Esophagus squamous epithelium (tissue), 5 donors: ENCODE results near the gene TMEM213. TPM values are rescaled to one million over a fixed set of nuclear protein-coding genes. Genes with fewer than 3 reads are reported as not detected.

ENCODE experiments used
- DNase-seq: peaks from one replicate; lab custom pipeline; 2025; lab: John Stamatoyannopoulos, UW
- H3K27ac ChIP-seq, 4 donors: fragments of 200-600 bp; sonication (generic); one replicate each; pipeline ENCODE4 v1.5.1; 2016 to 2019; ENCODE audit warnings: mild to moderate bottlenecking in 1 of 4
- H3K27me3 ChIP-seq, 4 donors: fragments of 200-600 bp; sonication (generic); 1 replicate in 3 of 4; 2 replicates in 1 of 4; pipeline versions ENCODE4 v1.5.1 to v1.6.0; 2017 to 2021; ENCODE audit warnings: antibody characterized with exemption in 1 of 4
- H3K36me3 ChIP-seq, 3 donors: fragments of 200-600 bp; sonication (generic); one replicate each; pipeline ENCODE4 v1.5.1; 2016 to 2019
- H3K4me1 ChIP-seq, 3 donors: fragments of 200-600 bp; sonication (generic); one replicate each; pipeline ENCODE4 v1.5.1; 2017 to 2019
- H3K4me3 ChIP-seq, 4 donors: fragments of 200-600 bp; sonication (generic); 1 replicate in 3 of 4; 2 replicates in 1 of 4; pipeline ENCODE4 v1.5.1; 2016 to 2019; ENCODE audit warnings: mild to moderate bottlenecking in 2 of 4, moderate library complexity in 1 of 4
- H3K9me3 ChIP-seq, 3 donors: fragments of 200-600 bp; sonication (generic); one replicate each; pipeline ENCODE4 v1.5.1; 2016 to 2019
- POLR2A ChIP-seq, 4 donors: fragments of 450-650 bp; IDR thresholded peaks; one replicate each; pipeline ENCODE4 v1.6.1; 2017; ENCODE audit warnings: antibody characterized with exemption in 4 of 4, mild to moderate bottlenecking in 4 of 4, moderate library complexity in 3 of 4
- WGBS, 2 donors: methylation state at CpG; one replicate each; pipeline ENCODE4 v1.1.5; 2018; 5-methylcytosine and 5-hydroxymethylcytosine counted together
- intact Hi-C: fragments of 100-400 bp; cut with DNase I; formaldehyde crosslinking; loops from one replicate; pipeline ENCODE4 v1.15.0; 2022
- total RNA-seq, 4 donors: library from RNA; depleted of rRNA; stranded (reverse); fragments of >200 nt; gene quantifications; one replicate each; pipeline ENCODE4 v1.1.0, GENCODE V29; 2016
- TF ChIP-seq, protein P1 (sequence below), 6 experiments: fragments of 450-650 bp in 4 of 6; fragments of 200-600 bp in 2 of 6; sonication (generic) in 2 of 6; IDR thresholded peaks; one replicate each; pipeline ENCODE4 v1.5.1; 2016 to 2019; ENCODE audit warnings: antibody characterized with exemption in 6 of 6, mild to moderate bottlenecking in 4 of 6, moderate library complexity in 4 of 6
- donor health status: DM: yes; HTN: yes; CAD: no.

TMEM213 gene, protein sequence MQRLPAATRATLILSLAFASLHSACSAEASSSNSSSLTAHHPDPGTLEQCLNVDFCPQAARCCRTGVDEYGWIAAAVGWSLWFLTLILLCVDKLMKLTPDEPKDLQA
- 1 to 10 TPM in 1 of 4 donors, not detected in 3; 1.3 TPM for total RNA-seq

DNA sequence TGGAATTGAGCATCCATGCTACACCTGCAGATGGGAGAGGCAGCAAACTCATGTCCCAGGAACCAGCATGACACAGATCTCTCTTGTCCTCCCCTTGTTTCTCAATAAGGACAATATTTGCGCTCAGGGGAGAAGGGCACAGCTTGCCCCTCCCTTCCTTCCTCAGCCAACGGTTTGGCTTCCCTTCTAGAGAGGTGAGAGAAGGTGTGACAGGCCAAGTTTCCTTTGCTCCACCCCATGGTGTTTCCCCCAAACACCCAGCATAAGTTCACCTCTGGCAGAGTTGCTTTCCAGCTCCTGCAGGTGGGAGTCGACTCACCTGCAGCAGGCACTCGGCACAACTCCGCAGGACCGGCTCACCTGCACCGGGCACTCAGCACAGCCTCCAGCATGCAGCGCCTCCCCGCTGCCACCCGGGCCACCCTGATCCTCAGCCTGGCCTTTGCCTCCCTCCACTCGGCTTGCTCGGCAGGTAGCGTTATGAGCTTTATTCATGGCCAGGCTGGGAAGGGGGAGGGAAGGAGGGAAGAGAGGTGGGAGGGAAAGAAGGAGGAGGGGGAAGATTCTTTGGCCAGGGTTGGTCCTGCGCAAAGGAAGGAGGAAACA is at the start of gene TMEM213, which contains the start of gene ATP6V0A4:
TSS of gene TMEM213 (plus strand) at position 280 of the 606 bp plus-strand sequence. CDS start at position 391, 111 bp downstream.
TSS of gene ATP6V0A4 (minus strand) at position 482 of the 606 bp plus-strand sequence. CDS start 26,949 bp downstream, outside the sequence.
- Histone ChIP-seq H3K27me3 (peaks cover 0 to 12% (median 0%) of the 10 kb centered on the region in 4 donors), H3K4me1 (no peaks in the 10 kb centered on the region), H3K4me3 (no peak within 1 kb of the TSS), H3K27ac (no peak within 1 kb of the TSS), H3K9me3 (no peaks in the 10 kb centered on the region), H3K36me3 (no peaks in the 10 kb centered on the region)
- 11 to 28% methylated on average over 3 to 9 of the region's 14 CpGs for WGBS, 2 donors
- TF ChIP-seq POLR2A (IDR thresholded peaks at IDR 0.05), result no peak
- TF ChIP-seq, protein P1, sequence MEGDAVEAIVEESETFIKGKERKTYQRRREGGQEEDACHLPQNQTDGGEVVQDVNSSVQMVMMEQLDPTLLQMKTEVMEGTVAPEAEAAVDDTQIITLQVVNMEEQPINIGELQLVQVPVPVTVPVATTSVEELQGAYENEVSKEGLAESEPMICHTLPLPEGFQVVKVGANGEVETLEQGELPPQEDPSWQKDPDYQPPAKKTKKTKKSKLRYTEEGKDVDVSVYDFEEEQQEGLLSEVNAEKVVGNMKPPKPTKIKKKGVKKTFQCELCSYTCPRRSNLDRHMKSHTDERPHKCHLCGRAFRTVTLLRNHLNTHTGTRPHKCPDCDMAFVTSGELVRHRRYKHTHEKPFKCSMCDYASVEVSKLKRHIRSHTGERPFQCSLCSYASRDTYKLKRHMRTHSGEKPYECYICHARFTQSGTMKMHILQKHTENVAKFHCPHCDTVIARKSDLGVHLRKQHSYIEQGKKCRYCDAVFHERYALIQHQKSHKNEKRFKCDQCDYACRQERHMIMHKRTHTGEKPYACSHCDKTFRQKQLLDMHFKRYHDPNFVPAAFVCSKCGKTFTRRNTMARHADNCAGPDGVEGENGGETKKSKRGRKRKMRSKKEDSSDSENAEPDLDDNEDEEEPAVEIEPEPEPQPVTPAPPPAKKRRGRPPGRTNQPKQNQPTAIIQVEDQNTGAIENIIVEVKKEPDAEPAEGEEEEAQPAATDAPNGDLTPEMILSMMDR (IDR thresholded peaks at IDR 0.05), result no peak
- intact Hi-C loops, result no loop called here
- DNase-seq, result no peak

DNA sequence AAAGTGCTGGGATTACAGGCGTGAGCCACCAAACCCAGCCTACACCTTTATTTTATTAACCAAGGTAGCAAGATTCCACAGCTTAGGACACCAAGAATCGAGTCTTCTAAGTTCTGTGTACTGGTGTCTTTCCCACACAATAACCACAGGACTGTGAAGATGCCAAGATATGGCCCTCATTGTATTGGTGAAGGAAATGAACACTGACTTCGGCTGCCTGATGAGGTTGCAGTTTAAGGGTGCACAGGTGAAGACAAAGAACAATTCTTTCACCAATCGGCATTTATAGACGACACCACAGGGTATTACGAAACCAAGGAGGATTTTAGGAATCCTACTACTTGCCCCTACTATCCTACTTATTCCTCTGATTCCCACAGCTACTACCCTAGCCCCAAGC is 49.1 kb upstream of the TMEM213 start:
- 81 to 83% methylated on average over 6 of the region's 6 CpGs for WGBS, 2 donors
- no peaks in the 10 kb centered on the region for H3K36me3 ChIP-seq
- H3K27me3 ChIP-seq, result peaks cover 0 to 4% (median 0%) of the 10 kb centered on the region in 4 donors
- no peaks in the 10 kb centered on the region for H3K9me3 ChIP-seq
- intact Hi-C loops, result no loop called here
- peaks cover 0 to 6% (median 0%) of the 10 kb centered on the region in 3 donors for H3K4me1 ChIP-seq
- DNase-seq, result no peak
- H3K4me3 ChIP-seq, result no peak overlapping the region
- TF ChIP-seq POLR2A (IDR thresholded peaks at IDR 0.05), result no peak
- TF ChIP-seq, protein P1 (IDR thresholded peaks at IDR 0.05), result no peak
- no peak overlapping the region for H3K27ac ChIP-seq

DNA sequence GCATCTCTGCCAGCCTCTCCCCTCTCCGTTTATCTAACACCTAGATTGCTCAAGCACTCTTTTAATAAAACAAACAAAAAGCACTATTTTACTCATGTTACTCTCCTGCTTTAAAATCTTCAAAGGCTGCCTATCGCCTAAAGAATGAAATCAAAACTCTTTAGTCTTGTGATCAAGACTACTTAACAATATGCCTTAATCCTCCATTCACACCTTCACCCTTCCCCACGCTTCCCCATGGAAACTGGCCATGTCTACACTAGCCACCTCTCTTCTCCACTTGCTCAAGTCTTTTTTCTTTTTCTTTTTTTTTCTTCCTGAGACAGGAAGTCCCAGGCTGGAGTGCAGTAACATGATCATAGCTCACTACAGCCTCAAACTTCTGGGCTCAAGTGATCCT is 47.8 kb upstream of the TMEM213 start:
- 42 to 45% methylated on average over 3 of the region's 3 CpGs for WGBS, 2 donors
- Histone ChIP-seq H3K27ac (no peak overlapping the region), H3K4me3 (no peak overlapping the region), H3K27me3 (peaks cover 0 to 4% (median 0%) of the 10 kb centered on the region in 4 donors), H3K36me3 (no peaks in the 10 kb centered on the region), H3K4me1 (peaks cover 0 to 7% (median 0%) of the 10 kb centered on the region in 3 donors), H3K9me3 (no peaks in the 10 kb centered on the region)
- TF ChIP-seq POLR2A (IDR thresholded peaks at IDR 0.05), result no peak
- TF ChIP-seq, protein P1 (IDR thresholded peaks at IDR 0.05), result no peak
- no peak for DNase-seq
- intact Hi-C loops, result no loop called here

DNA sequence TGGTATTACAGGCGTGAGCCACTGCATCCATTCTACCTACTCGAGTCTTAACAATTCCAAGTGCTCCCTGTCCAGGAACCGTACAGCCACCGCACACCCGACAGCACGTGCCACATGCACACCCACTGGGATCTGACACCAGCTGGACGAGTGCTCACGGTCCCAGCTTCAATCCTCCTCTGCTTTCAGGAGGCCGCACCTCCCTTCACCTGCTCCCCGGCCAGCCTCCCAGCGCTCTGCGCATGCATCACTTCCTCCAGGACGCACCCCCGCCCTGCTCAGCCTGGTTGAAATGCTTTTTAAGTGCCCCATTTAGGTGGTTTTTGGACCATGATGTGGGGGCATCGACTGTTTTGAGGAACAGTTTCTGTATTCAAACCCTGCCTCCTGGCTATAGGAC is 47.3 kb upstream of the TMEM213 start:
- WGBS, 2 donors, result 91 to 93% methylated on average over 14 to 15 of the region's 15 CpGs
- Histone ChIP-seq H3K36me3 (no peaks in the 10 kb centered on the region), H3K4me3 (no peak overlapping the region), H3K27ac (no peak overlapping the region), H3K27me3 (peaks cover 0 to 4% (median 0%) of the 10 kb centered on the region in 4 donors), H3K9me3 (no peaks in the 10 kb centered on the region), H3K4me1 (peaks cover 0 to 12% (median 0%) of the 10 kb centered on the region in 3 donors)
- TF ChIP-seq POLR2A (IDR thresholded peaks at IDR 0.05), result no peak
- TF ChIP-seq, protein P1 (IDR thresholded peaks at IDR 0.05), result no peak
- intact Hi-C loops, result no loop called here
- no peak for DNase-seq

DNA sequence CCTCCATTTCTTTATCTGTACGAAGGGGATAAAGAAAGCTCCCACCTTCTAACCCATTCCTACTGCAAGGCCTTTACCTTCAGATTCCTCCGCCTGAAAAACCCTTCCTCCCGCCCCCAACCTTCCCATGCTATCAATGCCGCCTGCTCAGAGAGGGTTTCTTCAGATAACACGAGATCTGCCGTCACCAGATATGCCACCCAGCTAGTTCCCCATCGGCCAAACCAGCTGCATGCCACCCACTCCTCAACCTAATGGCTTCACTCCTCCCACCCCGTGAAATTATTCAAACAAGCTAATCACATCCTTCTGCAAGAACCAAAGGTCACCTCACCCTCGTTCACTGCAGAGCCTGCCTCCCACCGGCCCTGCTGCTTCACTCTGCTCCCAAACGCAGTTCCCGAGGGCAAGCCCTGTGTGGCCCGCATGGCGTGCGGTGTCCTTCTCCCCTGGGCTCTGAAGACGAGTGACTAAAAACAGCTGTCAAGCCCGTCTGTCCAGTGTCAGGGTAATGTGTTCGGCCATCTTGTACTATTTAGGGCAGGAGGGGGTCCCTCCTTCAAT is 46.8 kb upstream of the TMEM213 start:
- no peak for TF ChIP-seq POLR2A (IDR thresholded peaks at IDR 0.05)
- TF ChIP-seq, protein P1 (IDR thresholded peaks at IDR 0.05), result no peak
- H3K27me3 ChIP-seq, result peaks cover 0 to 4% (median 0%) of the 10 kb centered on the region in 4 donors
- H3K4me1 ChIP-seq, result peaks cover 0 to 15% (median 0%) of the 10 kb centered on the region in 3 donors
- no peaks in the 10 kb centered on the region for H3K9me3 ChIP-seq
- DNase-seq, result no peak
- H3K36me3 ChIP-seq, result no peaks in the 10 kb centered on the region
- H3K27ac ChIP-seq, result no peak overlapping the region
- no peak overlapping the region for H3K4me3 ChIP-seq
- WGBS, 2 donors, result 69 to 73% methylated on average over 13 to 15 of the region's 18 CpGs
- intact Hi-C loops, result no loop called here
